ENCODE results near the gene ATP8B4.

The ATP8B4 gene

DNA sequence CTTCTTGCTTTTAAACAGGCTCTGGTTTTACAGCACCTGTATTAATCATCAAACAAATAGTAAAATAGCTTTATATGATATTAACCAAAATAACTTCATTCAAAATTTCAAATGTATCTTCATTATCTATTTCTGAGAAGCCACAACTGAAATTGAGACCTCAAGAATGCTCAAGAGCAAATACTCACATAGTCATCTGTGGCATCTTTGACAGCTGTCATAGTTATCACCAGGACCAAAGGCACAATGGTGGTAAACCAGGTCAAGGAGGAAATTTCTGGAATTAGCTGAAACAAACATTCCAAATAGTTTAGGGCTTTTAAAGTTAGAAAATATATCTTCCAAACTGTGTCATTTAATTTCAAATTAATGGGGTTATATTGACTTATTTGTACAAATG, 74.6 kb downstream of the ATP8B4 start:
- DNase-seq (ENCODE audit: low read depth): no peak
- in situ Hi-C loops (cut with HindIII; ENCODE audit: low sequenced_read_pairs): no loop called here
- TF ChIP-seq, protein P1, sequence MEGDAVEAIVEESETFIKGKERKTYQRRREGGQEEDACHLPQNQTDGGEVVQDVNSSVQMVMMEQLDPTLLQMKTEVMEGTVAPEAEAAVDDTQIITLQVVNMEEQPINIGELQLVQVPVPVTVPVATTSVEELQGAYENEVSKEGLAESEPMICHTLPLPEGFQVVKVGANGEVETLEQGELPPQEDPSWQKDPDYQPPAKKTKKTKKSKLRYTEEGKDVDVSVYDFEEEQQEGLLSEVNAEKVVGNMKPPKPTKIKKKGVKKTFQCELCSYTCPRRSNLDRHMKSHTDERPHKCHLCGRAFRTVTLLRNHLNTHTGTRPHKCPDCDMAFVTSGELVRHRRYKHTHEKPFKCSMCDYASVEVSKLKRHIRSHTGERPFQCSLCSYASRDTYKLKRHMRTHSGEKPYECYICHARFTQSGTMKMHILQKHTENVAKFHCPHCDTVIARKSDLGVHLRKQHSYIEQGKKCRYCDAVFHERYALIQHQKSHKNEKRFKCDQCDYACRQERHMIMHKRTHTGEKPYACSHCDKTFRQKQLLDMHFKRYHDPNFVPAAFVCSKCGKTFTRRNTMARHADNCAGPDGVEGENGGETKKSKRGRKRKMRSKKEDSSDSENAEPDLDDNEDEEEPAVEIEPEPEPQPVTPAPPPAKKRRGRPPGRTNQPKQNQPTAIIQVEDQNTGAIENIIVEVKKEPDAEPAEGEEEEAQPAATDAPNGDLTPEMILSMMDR (IDR thresholded peaks at IDR 0.05; ENCODE audit: low read depth, low read length, missing control alignments): no peak
- H3K4me3 ChIP-seq (ENCODE audit: low read depth, low read length): no peak overlapping the region

DNA sequence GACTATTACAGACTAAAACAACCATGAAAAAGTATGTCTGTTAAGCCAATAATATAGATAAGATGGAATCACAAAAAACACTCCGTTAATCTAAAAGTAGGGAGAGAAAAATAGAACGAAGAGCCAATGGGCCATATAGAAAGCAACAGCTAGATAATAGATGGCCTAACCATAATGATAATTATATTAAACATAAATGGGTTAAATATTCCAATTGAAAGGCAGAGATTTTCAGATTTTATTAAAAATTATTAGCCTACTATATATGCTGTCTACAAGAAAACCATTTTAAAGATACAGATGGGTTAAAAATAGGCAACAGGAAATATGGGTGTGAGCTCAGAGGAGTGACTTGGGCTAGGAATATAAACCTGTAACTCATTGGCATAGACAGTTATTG, 76.3 kb downstream of the ATP8B4 start:
- TF ChIP-seq, protein P1 (IDR thresholded peaks at IDR 0.05; ENCODE audit: low read depth, low read length, missing control alignments): no peak
- in situ Hi-C loops (cut with HindIII; ENCODE audit: low sequenced_read_pairs): no loop called here
- no peak overlapping the region for H3K4me3 ChIP-seq (ENCODE audit: low read depth, low read length)
- no peak for DNase-seq (ENCODE audit: low read depth)

DNA sequence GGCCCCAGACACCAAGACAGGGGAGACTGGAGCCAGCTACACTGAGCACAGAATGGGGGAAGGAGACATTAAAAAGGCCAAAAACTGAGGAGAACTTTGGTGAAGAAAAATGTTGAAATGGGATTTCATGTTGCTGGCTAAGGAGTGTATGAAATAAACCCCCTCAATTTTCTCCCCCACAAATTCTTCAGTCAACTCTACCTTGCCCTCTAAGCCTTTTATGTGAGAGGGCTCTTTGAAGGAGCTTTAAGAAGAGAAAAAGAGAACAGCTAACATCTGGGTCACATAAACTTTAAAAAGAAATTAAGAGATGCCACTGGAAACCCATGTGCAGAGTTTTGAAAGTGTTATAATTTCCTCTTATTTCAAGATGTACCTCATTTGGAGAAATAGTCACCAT, 88.6 kb downstream of the ATP8B4 start:
- DNase-seq (ENCODE audit: low read depth): no peak
- in situ Hi-C loops (cut with HindIII; ENCODE audit: low sequenced_read_pairs): no loop called here
- no peak overlapping the region for H3K4me3 ChIP-seq (ENCODE audit: low read depth, low read length)
- TF ChIP-seq, protein P1 (IDR thresholded peaks at IDR 0.05; ENCODE audit: low read depth, low read length, missing control alignments): no peak

DNA sequence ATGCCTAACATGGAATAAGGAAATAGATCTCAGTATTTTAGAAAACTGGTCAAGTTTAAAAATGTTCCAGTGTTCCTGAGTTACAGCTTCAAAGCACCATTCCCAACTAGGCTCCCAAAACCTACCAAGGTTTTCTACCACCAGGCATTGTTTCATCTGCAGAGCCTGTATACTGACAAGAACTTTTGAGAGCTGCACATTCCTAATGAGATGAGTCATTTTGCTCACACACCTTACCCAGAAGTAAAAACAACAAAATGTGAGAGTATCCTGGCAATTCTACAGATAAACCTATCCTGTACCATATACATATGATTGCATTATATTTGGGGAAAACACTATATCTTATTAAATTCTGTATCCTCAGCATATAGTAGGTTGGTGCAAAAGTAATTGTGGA, 90.7 kb downstream of the ATP8B4 start:
- H3K4me3 ChIP-seq (ENCODE audit: low read depth, low read length): no peak overlapping the region
- no peak for DNase-seq (ENCODE audit: low read depth)
- TF ChIP-seq, protein P1 (IDR thresholded peaks at IDR 0.05; ENCODE audit: low read depth, low read length, missing control alignments): no peak
- in situ Hi-C loops (cut with HindIII; ENCODE audit: low sequenced_read_pairs): no loop called here

DNA sequence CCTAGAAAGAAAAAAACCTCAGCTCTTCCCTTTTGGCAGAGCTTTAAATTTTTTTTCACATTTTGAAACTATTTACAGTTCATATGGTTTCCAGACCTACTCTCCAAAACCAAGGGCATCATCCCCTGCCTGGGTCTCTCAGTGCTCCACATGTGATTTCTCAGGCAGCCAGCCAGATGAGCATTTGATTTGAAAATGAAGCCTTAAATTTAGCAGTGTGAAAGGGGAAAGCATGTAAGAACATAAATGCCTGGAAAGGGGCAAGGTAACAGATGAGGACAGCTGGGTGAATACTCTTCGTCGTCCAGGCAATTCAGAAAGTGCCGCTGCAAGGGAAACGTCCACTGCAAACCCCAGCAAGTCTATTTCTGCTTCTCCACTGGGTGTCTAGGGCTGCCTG, 94.8 kb downstream of the ATP8B4 start:
- DNase-seq (ENCODE audit: low read depth): no peak
- in situ Hi-C loops (cut with HindIII; ENCODE audit: low sequenced_read_pairs): no loop called here
- H3K4me3 ChIP-seq (ENCODE audit: low read depth, low read length): no peak overlapping the region
- TF ChIP-seq, protein P1 (IDR thresholded peaks at IDR 0.05; ENCODE audit: low read depth, low read length, missing control alignments): no peak

DNA sequence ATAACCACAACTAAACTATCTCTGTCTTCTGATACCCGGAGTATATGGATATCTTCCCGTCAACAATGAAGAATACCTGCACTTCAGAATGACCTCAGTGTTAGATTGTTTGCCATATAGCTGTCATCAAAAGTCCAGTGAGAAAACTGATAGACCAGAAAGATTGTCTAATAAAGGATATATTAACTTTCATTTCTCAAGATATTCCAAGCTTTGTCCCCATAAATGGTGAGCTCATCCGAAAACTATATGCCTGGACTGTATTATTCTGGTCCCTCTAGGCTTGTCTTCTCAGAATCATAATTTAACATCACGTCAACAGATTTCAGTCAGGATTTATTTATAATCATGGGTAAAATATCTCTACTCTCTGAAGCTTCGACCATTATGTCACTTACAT, 100.5 kb downstream of the ATP8B4 start:
- H3K4me3 ChIP-seq (ENCODE audit: low read depth, low read length): no peak overlapping the region
- in situ Hi-C loops (cut with HindIII; ENCODE audit: low sequenced_read_pairs): no loop called here
- TF ChIP-seq, protein P1 (IDR thresholded peaks at IDR 0.05; ENCODE audit: low read depth, low read length, missing control alignments): no peak
- no peak for DNase-seq (ENCODE audit: low read depth)

DNA sequence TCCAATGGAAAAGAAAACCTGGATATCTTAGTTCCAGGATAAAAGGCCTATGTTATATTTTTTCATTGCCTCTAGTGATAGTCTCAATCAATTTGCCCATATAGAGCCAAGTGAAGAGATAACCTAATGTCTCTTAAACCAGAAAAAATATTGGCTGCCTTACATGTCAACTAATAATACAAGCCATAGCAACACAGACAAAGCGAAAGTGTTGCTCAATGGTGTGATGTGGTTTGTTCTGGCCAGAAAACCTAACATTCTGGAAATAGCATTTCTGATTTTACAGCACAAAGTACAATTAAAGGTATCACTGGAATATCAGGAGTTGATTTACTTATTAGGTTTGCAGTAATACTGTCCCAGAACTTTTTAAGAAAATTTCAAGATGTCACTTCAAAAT, 101.5 kb downstream of the ATP8B4 start:
- H3K4me3 ChIP-seq (ENCODE audit: low read depth, low read length): no peak overlapping the region
- DNase-seq (ENCODE audit: low read depth): peak; percentile 18
- in situ Hi-C loops (cut with HindIII; ENCODE audit: low sequenced_read_pairs): no loop called here
- TF ChIP-seq, protein P1 (IDR thresholded peaks at IDR 0.05; ENCODE audit: low read depth, low read length, missing control alignments): no peak
